NCI-H146 (cell line): ENCODE results near the gene PPP3CA.

Experiments
- DNase-seq: peaks from one replicate; lab custom pipeline; 2025; lab: John Stamatoyannopoulos, UW

Gene PPP3CA

DNA sequence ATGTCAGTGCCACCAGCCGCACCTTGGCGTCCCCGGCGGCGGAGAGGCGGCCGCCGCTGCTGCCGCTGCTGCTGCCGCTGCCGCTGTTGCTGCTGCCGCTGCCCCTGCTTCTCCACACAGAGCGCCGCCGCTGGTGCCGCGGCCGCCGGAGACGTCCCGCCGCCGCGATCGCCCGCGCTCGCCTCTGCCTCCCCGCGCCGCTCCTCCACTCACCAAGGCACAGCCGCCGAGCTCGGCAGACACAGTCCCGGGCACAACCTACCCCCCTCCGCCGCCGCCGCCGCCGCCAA is at the start of gene PPP3CA:
Gene PPP3CA (minus strand): TSS at position 260 of the 290 bp plus-strand sequence.
- DNase-seq = no peak

- DNase-seq = no peak
These were observed 45.9 kb upstream of the PPP3CA start for GRCh38 chr4:101393256-101393655.

GRCh38 chr4:101370663-101371210 is 23.4 kb upstream of the PPP3CA start:
- no peak for DNase-seq

DNA sequence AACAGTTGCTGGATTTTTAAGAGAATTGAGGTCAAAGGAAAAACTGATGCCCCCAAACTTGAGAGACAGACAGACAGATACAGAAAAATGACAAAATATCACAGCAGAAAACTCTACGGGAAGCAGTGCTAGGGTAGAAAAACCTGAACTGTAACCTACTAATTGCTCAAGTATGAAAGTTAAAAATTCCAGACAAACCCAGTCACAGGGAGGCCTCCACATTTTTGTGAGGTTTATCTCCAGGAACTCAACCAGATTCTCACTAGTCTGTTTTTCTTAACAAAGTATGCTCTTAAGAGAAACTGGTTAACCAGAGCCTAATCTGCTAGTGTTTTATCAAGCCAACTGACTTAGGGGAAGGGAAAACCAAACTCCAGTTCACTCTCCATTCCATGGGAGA is 19.9 kb upstream of the PPP3CA start:
- DNase-seq = no peak

DNA sequence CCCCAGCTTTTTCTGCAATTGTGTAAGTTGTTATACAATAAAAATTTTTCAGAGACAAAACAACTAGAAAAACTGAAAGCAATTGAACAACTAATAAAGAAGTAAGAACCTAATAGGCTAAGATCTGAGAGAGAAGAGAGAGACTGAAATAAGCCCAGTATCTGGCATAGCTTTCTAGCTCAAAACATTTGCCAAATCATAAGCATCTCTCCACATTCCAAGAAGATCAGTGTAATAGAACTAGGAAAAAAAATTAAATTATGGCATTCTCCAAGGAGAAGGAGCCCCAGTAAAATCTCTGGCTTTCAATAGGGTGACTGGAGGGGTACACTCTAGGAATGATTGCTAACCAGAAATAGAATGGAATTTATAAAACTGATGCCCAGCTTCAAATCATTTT is 19.0 kb upstream of the PPP3CA start:
- DNase-seq = no peak

DNA sequence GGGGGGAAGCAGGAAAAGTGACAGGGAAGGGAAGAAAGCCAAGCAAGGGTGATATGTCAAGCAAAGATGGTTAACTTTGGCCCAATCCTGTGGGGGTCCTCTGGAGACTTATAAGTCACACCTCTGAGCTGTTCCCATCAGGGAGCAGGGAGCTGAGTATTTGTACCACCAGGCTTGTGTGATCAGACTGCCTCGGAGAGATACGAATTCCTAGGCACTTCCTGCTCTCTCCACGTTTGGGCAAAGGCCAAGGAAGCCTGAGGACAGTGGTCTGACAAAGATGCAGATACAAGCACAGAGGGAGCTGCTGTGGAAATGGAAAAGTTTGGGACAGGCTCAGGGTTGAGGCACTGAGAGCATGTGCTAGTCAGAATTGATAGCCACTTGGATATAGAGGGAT is 10.4 kb upstream of the PPP3CA start:
- DNase-seq = no peak

- DNase-seq = no peak
These were observed 9.6 kb upstream of the PPP3CA start for GRCh38 chr4:101356928-101357327.

DNA sequence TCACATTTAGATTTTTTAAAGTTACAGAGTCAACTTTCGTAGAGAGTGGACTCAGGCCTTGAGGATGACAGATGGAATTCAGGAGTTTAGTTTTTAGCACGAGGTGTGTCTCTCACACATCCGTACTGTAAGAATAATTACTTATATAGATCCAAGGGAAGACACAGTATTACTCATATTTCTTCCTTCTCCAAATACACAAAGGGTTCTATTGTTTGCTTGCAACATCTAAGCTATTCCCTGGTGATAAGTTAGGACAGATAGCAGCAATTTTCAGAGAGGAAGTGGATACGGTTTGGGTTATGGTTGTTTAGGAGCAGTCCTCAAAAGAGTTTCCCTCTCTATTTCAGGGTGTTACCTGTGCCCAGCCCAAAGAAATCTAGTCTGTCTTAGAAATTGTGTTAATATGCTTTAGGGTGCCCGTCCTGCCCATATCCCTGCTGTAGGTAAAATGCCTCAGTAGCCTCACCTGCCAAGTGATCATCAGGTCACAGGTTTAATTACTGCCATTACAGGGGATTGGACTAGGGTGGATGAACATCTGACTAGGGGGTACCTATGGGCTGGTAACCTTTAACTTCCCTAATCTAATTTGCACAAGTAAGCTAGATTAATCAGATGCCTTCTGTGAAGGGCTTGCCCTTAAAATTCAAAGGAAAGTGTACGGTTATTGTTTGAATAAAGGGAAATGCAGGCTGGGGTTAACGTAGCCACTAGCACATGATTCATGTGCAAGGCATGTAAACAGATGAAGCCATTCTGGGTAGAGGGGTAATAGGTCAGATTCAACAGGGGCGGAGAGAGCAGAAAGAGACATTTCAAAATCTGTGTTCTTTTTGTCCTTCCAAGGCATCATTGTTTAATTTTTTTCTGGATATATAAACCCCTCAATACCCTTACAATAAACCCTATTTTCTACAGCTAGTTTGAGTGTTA is 8.7 kb upstream of the PPP3CA start:
- DNase-seq = no peak

- DNase-seq = no peak
These were observed 7.9 kb upstream of the PPP3CA start for GRCh38 chr4:101355246-101355645.

GRCh38 chr4:101349801-101350064 is 2.4 kb upstream of the PPP3CA start:
- no peak for DNase-seq

- no peak for DNase-seq
These were observed 1.9 kb upstream of the PPP3CA start for GRCh38 chr4:101348995-101349800.

DNA sequence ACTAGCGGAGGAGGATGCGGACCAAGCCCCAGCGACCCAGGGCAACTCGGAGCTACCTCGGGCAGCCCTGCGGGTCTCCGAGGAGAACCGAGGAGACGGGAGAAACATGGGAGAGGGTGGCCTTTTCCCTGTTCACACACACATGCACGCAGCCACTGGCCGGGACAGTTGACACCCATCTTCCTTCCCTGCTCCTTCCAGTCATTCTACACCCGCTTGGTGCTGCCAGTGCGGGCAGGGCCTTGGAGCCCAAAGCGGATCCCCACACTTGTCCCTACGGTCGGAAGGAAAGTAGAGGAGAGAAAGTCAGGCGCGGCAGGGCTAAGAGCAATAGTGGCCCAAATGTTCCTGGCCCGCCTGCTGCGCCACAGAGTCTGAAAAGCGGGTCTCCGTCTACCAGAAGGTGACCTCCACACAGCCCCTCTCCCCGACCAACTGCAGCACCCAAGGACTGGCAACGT is 1.1 kb upstream of the PPP3CA start:
- peak; percentile 9 for DNase-seq

- DNase-seq = peak; percentile 88
These were observed 436 bp upstream of the PPP3CA start for GRCh38 chr4:101347557-101348366.

GRCh38 chr4:101346351-101347266 is 717 bp downstream of the PPP3CA start:
- DNase-seq = peak; percentile 55

DNA sequence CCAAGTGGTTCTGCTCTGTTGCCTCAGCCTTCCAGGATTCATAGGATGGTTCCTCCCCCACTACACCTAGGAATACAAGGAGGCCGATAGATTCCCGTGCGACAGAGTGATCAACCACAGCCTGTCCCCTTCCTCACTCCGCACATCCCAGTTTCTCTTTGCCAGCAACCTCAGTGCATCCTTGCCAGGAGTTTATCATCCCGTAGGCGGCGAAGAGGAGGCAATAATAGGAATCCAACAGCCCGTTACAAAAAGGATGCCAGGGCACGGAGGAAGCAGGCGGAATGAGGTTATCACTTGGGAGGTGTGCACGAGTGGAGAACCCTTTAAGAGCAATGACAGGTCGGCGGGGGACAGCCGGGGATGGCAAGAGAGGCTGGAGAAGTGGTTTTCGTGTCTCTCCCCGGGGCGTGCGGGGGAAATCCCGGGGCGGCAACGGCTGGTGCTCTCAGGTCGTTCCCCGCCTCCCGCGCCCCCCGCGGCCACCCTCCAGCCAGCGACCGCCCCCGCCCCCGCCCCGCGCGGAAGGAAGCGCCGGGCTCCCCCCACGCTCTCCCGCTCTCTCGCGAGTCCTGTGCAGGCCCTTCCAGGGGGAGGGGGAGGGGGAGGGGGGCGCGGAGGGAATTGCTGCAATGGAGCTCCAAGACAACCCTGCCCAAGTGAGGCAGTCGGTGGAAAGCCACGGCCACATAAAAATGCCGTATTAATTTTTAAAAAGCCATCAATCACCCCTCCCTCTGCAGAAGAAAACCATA is 1.6 kb downstream of the PPP3CA start:
- DNase-seq = peak; percentile 26

DNA sequence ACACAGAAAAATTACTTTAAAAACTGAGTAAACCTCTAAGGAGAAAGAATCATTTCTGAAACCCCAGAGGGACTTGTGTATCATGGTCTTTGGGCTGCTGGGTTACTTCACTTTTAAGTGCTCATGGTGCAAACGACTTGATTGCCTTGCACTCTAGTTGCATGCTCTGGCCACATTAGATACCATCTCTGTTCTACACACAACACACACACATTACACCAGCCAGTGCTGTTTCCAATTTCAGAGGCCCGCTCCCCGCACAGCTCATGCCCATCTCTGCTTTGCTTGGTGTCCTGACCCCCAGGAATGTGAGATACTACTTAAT is 2.1 kb downstream of the PPP3CA start:
- no peak for DNase-seq

GRCh38 chr4:101339332-101339731 is 8.0 kb downstream of the PPP3CA start:
- no peak for DNase-seq

DNA sequence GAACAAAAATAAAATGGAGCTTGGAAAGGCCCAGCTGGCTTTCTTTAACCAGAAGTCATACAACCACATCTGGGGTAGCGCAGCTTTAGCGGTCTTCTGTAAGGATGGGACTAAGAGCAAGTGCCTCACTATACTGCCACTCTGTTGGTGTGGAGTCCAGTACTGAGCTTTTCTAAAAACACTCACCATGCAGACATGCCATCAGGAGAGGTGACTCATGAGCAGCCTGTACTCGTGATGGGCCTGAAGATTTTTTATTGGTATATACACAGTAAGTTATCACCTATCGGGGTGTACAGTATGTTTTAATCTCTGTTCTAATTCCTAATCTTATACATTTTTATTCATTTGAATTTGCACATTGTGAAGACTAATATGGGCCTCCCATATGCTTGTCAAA is 9.6 kb downstream of the PPP3CA start:
- DNase-seq = no peak

DNA sequence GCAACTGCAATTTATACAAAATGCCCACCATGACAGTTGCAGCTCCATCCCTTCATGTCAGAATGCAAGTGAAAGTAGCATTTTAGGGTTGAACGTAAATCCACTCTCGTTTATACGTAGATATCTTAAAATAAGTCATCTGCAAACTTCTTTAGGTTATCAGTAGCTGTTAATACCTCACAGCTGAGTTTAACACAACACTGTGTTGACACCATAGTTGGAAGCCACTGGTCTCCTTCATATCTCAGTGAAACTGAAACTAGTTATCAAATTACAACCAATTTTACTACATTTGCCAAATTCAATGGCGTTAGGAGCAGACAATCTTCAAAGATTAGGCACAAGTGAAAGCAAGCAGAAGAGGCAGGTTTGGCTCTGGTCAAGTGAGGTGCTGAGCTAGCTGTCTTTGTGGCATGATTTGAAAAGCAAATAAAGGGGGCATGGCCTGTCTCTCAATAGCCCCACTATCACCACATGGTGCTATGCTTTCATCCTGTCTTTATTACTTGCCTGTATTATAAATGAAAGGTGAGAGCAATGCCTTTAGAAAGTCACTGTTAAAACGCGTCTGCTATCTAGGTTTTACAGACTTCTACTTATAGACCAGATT is 12.3 kb downstream of the PPP3CA start:
- DNase-seq = peak; percentile 52

DNA sequence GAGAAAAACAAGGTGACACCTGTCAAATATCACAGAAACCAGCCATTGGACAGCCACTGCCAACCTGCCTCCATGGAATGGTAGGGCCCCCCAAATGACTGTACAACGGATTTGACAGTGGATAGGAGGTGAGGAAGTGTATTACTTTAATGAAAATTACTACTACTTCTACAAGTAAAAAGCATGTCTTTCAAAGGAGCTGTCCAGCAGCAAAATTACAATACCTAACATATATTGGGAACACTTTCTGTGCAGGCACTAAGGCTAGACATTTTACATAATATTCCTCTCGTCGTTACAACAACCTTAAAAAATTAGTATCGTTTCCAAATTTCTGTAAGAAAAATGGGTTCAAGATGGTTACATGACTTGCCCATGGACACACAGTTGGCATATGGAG is 14.9 kb downstream of the PPP3CA start:
- no peak for DNase-seq
